HAP-1 (cell line): ENCODE results near the gene RAI14.

ENCODE experiments used
- DNase-seq, 2 experiments: peaks; one replicate each; pipeline ENCODE4 v3.0.0-alpha.2; 2016 to 2020; ENCODE audit warnings: low spot score in 2 of 2
- H3K27me3 ChIP-seq: fragments of 250-450 bp; sonication (Bioruptor Pico); 2 replicates; pipeline ENCODE4 v1.5.1; 2020; ENCODE audit warnings: low read depth, mild to moderate bottlenecking, moderate library complexity
- H3K36me3 ChIP-seq: fragments of 250-450 bp; sonication (Bioruptor Pico); replicated peaks from 2 replicates; pipeline ENCODE4 v1.5.1; 2020; ENCODE audit warnings: mild to moderate bottlenecking
- H3K4me1 ChIP-seq: fragments of 250-450 bp; sonication (Bioruptor Pico); 2 replicates; pipeline ENCODE4 v1.5.1; 2020; ENCODE audit warnings: mild to moderate bottlenecking
- H3K4me3 ChIP-seq: fragments of 250-450 bp; sonication (Bioruptor Pico); 2 replicates; pipeline ENCODE4 v1.5.1; 2020; ENCODE audit warnings: mild to moderate bottlenecking, moderate library complexity
- H3K9me3 ChIP-seq: fragments of 250-450 bp; sonication (Bioruptor Pico); 2 replicates; pipeline ENCODE4 v1.5.1; 2020; ENCODE audit warnings: mild to moderate bottlenecking, moderate library complexity
- in situ Hi-C: fragments of 300-500 bp; cut with MboI; formaldehyde crosslinking; loops from 3 replicates; pipeline ENCODE4 v1.14.3; 2020; ENCODE audit warnings: low sequenced_read_pairs, inconsistent platforms, mixed read lengths

Gene RAI14

GRCh38 chr5:34656700-34657273 is 659 bp downstream of the RAI14 start:
- H3K9me3 ChIP-seq = no peaks in the 10 kb centered on the region
- H3K4me1 ChIP-seq = peaks cover 2% of the 10 kb centered on the region
- peak in 1 of 2 experiments; percentile 43 for DNase-seq
- in situ Hi-C loops = no loop called here
- no peaks in the 10 kb centered on the region for H3K36me3 ChIP-seq
- H3K4me3 ChIP-seq = peak overlapping the region; percentile 81
- H3K27me3 ChIP-seq = peaks cover 5% of the 10 kb centered on the region; the same call in 1 of the 2 replicates

GRCh38 chr5:34657274-34657921 is 1.3 kb downstream of the RAI14 start:
- H3K27me3 ChIP-seq = no peaks in the 10 kb centered on the region
- H3K4me3 ChIP-seq = peak overlapping the region; percentile 81
- in situ Hi-C loops = no loop called here
- H3K36me3 ChIP-seq = no peaks in the 10 kb centered on the region
- peak; percentile 17 to 56 for DNase-seq
- peaks cover 2% of the 10 kb centered on the region for H3K4me1 ChIP-seq
- H3K9me3 ChIP-seq = no peaks in the 10 kb centered on the region

GRCh38 chr5:34657988-34658387 is 1.9 kb downstream of the RAI14 start:
- no peaks in the 10 kb centered on the region for H3K36me3 ChIP-seq
- H3K9me3 ChIP-seq = no peaks in the 10 kb centered on the region
- in situ Hi-C loops = no loop called here
- H3K4me3 ChIP-seq = peak overlapping the region; percentile 81
- H3K4me1 ChIP-seq = peaks cover 2% of the 10 kb centered on the region
- DNase-seq = peak in 1 of 2 experiments; percentile 27
- no peaks in the 10 kb centered on the region for H3K27me3 ChIP-seq

GRCh38 chr5:34659168-34659567 is 3.0 kb downstream of the RAI14 start:
- H3K4me3 ChIP-seq = no peak overlapping the region
- DNase-seq = no peak
- H3K4me1 ChIP-seq = peaks cover 2% of the 10 kb centered on the region
- H3K9me3 ChIP-seq = no peaks in the 10 kb centered on the region
- no peaks in the 10 kb centered on the region for H3K36me3 ChIP-seq
- in situ Hi-C loops = no loop called here
- H3K27me3 ChIP-seq = no peaks in the 10 kb centered on the region

GRCh38 chr5:34660444-34660843 is 4.3 kb downstream of the RAI14 start:
- DNase-seq = no peak
- Histone ChIP-seq H3K4me3 (no peak overlapping the region), H3K36me3 (no peaks in the 10 kb centered on the region), H3K27me3 (no peaks in the 10 kb centered on the region), H3K9me3 (no peaks in the 10 kb centered on the region), H3K4me1 (peaks cover 2% of the 10 kb centered on the region)
- in situ Hi-C loops = no loop called here

- in situ Hi-C loops = no loop called here
- no peaks in the 10 kb centered on the region for H3K9me3 ChIP-seq
- H3K27me3 ChIP-seq = no peaks in the 10 kb centered on the region
- H3K36me3 ChIP-seq = no peaks in the 10 kb centered on the region
- no peaks in the 10 kb centered on the region for H3K4me1 ChIP-seq
- H3K4me3 ChIP-seq = no peak overlapping the region
- DNase-seq = no peak
Measured at GRCh38 chr5:34663771-34664496, 7.8 kb downstream of the RAI14 start.

- in situ Hi-C loops = no loop called here
- no peak for DNase-seq
- no peaks in the 10 kb centered on the region for H3K4me1 ChIP-seq
- no peaks in the 10 kb centered on the region for H3K36me3 ChIP-seq
- H3K9me3 ChIP-seq = no peaks in the 10 kb centered on the region
- H3K4me3 ChIP-seq = no peak overlapping the region
- H3K27me3 ChIP-seq = no peaks in the 10 kb centered on the region
Measured at GRCh38 chr5:34666392-34667080, 10.4 kb downstream of the RAI14 start.

- Histone ChIP-seq H3K36me3 (no peaks in the 10 kb centered on the region; the same call in 1 of the 2 replicates), H3K27me3 (no peaks in the 10 kb centered on the region), H3K4me3 (no peak overlapping the region), H3K4me1 (0 out of 2 replicates have a peak, but pooled peaks cover 2% of the 10 kb centered on the region), H3K9me3 (no peaks in the 10 kb centered on the region)
- no peak for DNase-seq
- in situ Hi-C loops = no loop called here
Measured at GRCh38 chr5:34667705-34668104, 11.6 kb downstream of the RAI14 start.

GRCh38 chr5:34669931-34670516 is 13.9 kb downstream of the RAI14 start:
- H3K36me3 ChIP-seq = no peaks in the 10 kb centered on the region; the same call in 1 of the 2 replicates
- no peak overlapping the region for H3K4me3 ChIP-seq
- H3K9me3 ChIP-seq = no peaks in the 10 kb centered on the region
- peaks cover 18% of the 10 kb centered on the region for H3K4me1 ChIP-seq
- DNase-seq = no peak
- in situ Hi-C loops = no loop called here
- H3K27me3 ChIP-seq = no peaks in the 10 kb centered on the region

- H3K27me3 ChIP-seq = no peaks in the 10 kb centered on the region
- peaks cover 18% of the 10 kb centered on the region for H3K4me1 ChIP-seq
- H3K36me3 ChIP-seq = no peaks in the 10 kb centered on the region; the same call in 1 of the 2 replicates
- in situ Hi-C loops = no loop called here
- no peak for DNase-seq
- H3K4me3 ChIP-seq = no peak overlapping the region
- H3K9me3 ChIP-seq = no peaks in the 10 kb centered on the region
Measured at GRCh38 chr5:34672196-34672595, 16.1 kb downstream of the RAI14 start.

GRCh38 chr5:34673463-34674125 is 17.5 kb downstream of the RAI14 start:
- H3K36me3 ChIP-seq = no peaks in the 10 kb centered on the region; the same call in 1 of the 2 replicates
- H3K4me3 ChIP-seq = no peak overlapping the region
- no peaks in the 10 kb centered on the region for H3K27me3 ChIP-seq
- in situ Hi-C loops = no loop called here
- DNase-seq = no peak
- H3K4me1 ChIP-seq = peaks cover 18% of the 10 kb centered on the region
- no peaks in the 10 kb centered on the region for H3K9me3 ChIP-seq

GRCh38 chr5:34674187-34674586 is 18.1 kb downstream of the RAI14 start:
- Histone ChIP-seq H3K36me3 (no peaks in the 10 kb centered on the region; the same call in 1 of the 2 replicates), H3K4me3 (no peak overlapping the region), H3K4me1 (peaks cover 18% of the 10 kb centered on the region), H3K9me3 (no peaks in the 10 kb centered on the region), H3K27me3 (no peaks in the 10 kb centered on the region)
- in situ Hi-C loops = no loop called here
- peak in 1 of 2 experiments; percentile 36 for DNase-seq

GRCh38 chr5:34675857-34676256 is 19.7 kb downstream of the RAI14 start:
- in situ Hi-C loops = no loop called here
- DNase-seq = no peak
- Histone ChIP-seq H3K27me3 (no peaks in the 10 kb centered on the region), H3K36me3 (no peaks in the 10 kb centered on the region; the same call in 1 of the 2 replicates), H3K4me1 (peaks cover 18% of the 10 kb centered on the region), H3K9me3 (no peaks in the 10 kb centered on the region), H3K4me3 (no peak overlapping the region)
